Spleen (tissue), 11 donors: ENCODE measurements around the gene PRDX4. TPM values are rescaled to one million over a fixed set of nuclear protein-coding genes. Genes with fewer than 3 reads are reported as not detected.
A peak's percentile ranks its signal among the peaks of the same experiment; 100 is the strongest.

Experiments used
- DNase-seq: peaks from one replicate; pipeline ENCODE4 v3.0.0-alpha.2; 2020
- H3K27ac ChIP-seq, 8 donors: fragments of 200-600 bp; sonication (generic) in 7 of 8; 1 replicate in 4 of 8; 2 replicates in 4 of 8; pipeline versions ENCODE4 v1.5.0 to v1.8.0; 2016 to 2021; ENCODE audit warnings: inconsistent platforms in 4 of 8, mild to moderate bottlenecking in 4 of 8, moderate library complexity in 1 of 8
- H3K27me3 ChIP-seq, 7 donors: fragments of 200-600 bp; sonication (generic) in 6 of 7; replicated peaks in 1 of 7; 1 replicate in 4 of 7; 2 replicates in 3 of 7; pipeline versions ENCODE4 v1.5.0 to v1.8.0; 2016 to 2021; ENCODE audit warnings: inconsistent platforms in 3 of 7, mild to moderate bottlenecking in 1 of 7
- H3K36me3 ChIP-seq, 6 donors: fragments of 200-600 bp; sonication (generic) in 5 of 6; 1 replicate in 4 of 6; 2 replicates in 2 of 6; pipeline versions ENCODE4 v1.5.0 to v1.8.0; 2016 to 2021; ENCODE audit warnings: inconsistent platforms in 2 of 6
- H3K4me1 ChIP-seq, 6 donors: fragments of 200-600 bp; sonication (generic) in 5 of 6; 1 replicate in 3 of 6; 2 replicates in 3 of 6; pipeline versions ENCODE4 v1.5.0 to v1.8.0; 2016 to 2021; ENCODE audit warnings: inconsistent platforms in 3 of 6
- H3K4me3 ChIP-seq, 8 donors: fragments of 200-600 bp; sonication (generic) in 7 of 8; 1 replicate in 4 of 8; 2 replicates in 4 of 8; pipeline versions ENCODE4 v1.5.0 to v1.8.0; 2016 to 2021; ENCODE audit warnings: inconsistent platforms in 4 of 8, mild to moderate bottlenecking in 4 of 8, moderate library complexity in 2 of 8
- H3K9me3 ChIP-seq, 8 donors: fragments of 200-600 bp; sonication (generic) in 7 of 8; 1 replicate in 4 of 8; 2 replicates in 4 of 8; pipeline versions ENCODE4 v1.5.0 to v1.8.0; 2016 to 2021; ENCODE audit warnings: inconsistent platforms in 4 of 8
- CTCF ChIP-seq, 11 experiments: fragments of 200-600 bp in 7 of 11; fragments of 450-650 bp in 4 of 11; sonication (generic) in 4 of 11; IDR thresholded peaks in 8 of 11; conservative IDR thresholded peaks in 3 of 11; 1 replicate in 7 of 11; 2 replicates in 4 of 11; pipeline versions ENCODE4 v1.4.0 to v1.8.0; 2016 to 2021; ENCODE audit warnings: antibody characterized with exemption in 11 of 11, inconsistent platforms in 4 of 11, mild to moderate bottlenecking in 1 of 11
- POLR2A ChIP-seq, 3 donors: fragments of 450-650 bp; IDR thresholded peaks; one replicate each; pipeline ENCODE4 v1.5.1; 2017; ENCODE audit warnings: antibody characterized with exemption in 3 of 3, mild to moderate bottlenecking in 1 of 3
- POLR2AphosphoS5 ChIP-seq, 3 donors: sonication (generic); formaldehyde crosslinking; IDR thresholded peaks; one replicate each; pipeline ENCODE4 v1.5.1; 2017; ENCODE audit warnings: antibody characterized with exemption in 3 of 3
- WGBS, 5 donors: extraction: QIAGEN DNeasy Blood & Tissue Kit in 3 of 5; methylation state at CpG; one replicate each; pipeline versions ENCODE4 v1.1.5 to v1.1.7; 2013 to 2018; 5-methylcytosine and 5-hydroxymethylcytosine counted together
- intact Hi-C: fragments of 100-400 bp; cut with DNase I; formaldehyde crosslinking; loops from one replicate; pipeline ENCODE4 v1.15.0; 2023; ENCODE audit warnings: low total_unique reads
- polyA plus RNA-seq, 3 donors: library from polyadenylated mRNA; stranded (reverse); fragments of 200-250 nt; gene quantifications; one replicate each; pipeline ENCODE4 v1.2.1, GENCODE V29; 2013
- total RNA-seq, 7 donors: library from RNA; depleted of rRNA in 3 of 7; stranded (reverse); fragments of >200 nt in 3 of 7; fragmentation: NEBNext Ultra II Directional in 4 of 7; extraction: Animal tissue kit (Norgen Biotek cat#: 25700) in 4 of 7; gene quantifications; one replicate each; pipeline versions ENCODE4 v1.1.0 to v1.2.1, GENCODE V29; 2016 to 2021
- donor health status: healthy with polysubstance abuse.
- donor health status: DM: no; HTN: no; CAD: no; lungs with moderate emphysema.
- donor health status: DM: no; HTN: no; CAD: no.
- donor health status: Bipolar disorder and iron deficiency.
- donor health status: healthy.
- donor health status: DM: no; HTN: no; CAD: no.
- donor health status: DM: yes; HTN: yes; CAD: no.

The PRDX4 gene
- total and polyA plus RNA-seq, 10 donors = 13.5 to 107 (median 38.1) TPM

DNA sequence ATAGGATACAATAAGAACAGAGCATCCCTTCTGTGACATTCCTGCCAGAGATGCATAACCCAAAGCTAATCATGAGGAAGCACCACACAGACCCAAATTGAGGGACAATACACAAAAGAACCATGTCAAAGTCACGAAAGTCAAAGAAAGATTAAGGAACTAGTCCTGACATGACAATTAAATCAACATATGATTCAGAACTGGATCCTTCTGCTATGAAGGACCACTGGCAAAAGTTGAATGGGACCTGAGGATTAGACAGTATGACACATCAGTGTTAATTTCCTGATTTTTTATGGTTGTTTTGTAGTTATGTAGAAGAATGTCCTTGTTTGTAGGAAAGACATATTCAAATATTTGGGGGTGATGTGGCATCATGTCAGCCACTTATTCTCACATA lies 61.9 kb downstream of the PRDX4 start:
- TF ChIP-seq POLR2A (IDR thresholded peaks at IDR 0.05) = no peak
- no peak for DNase-seq
- no peaks in the 10 kb centered on the region for H3K9me3 ChIP-seq
- H3K4me1 ChIP-seq = peaks cover 0 to 13% (median 0%) of the 10 kb centered on the region in 6 donors
- intact Hi-C loops = no loop called here
- peaks cover 0 to 83% (median 12%) of the 10 kb centered on the region in 6 donors for H3K36me3 ChIP-seq
- no peak overlapping the region for H3K4me3 ChIP-seq
- no peak overlapping the region for H3K27ac ChIP-seq
- no peaks in the 10 kb centered on the region for H3K27me3 ChIP-seq
- WGBS, 5 donors = 71 to 92% (median 79%) methylated on average over 1 of the region's 1 CpG

DNA sequence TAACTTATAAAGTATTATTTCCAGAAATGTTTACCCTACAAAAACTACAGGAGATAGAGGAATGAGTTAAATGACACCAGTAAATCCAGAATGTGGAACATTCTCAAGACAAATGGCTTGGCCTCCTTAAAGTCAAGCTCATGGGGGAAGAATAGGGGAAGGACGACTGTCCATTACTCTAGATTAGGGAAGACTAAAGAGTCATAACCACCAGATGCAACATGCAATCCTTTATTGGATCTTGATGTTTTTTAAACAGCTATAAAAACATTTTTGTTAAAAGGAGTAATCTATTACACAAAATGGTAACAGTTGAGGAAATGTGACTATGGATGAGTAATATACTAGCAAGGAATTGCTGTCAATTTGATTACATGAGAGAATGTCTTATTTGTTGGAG lies 64.7 kb downstream of the PRDX4 start:
- peaks cover 0 to 59% (median 11%) of the 10 kb centered on the region in 6 donors for H3K36me3 ChIP-seq
- intact Hi-C loops = no loop called here
- H3K4me3 ChIP-seq = no peak overlapping the region
- 62 to 95% (median 82%) methylated on average over 1 of the region's 1 CpG for WGBS, 5 donors
- no peaks in the 10 kb centered on the region for H3K9me3 ChIP-seq
- peaks cover 0 to 5% (median 0%) of the 10 kb centered on the region in 6 donors for H3K4me1 ChIP-seq
- no peaks in the 10 kb centered on the region for H3K27me3 ChIP-seq
- H3K27ac ChIP-seq = peak overlapping the region in 2 of 8 donors; percentile 6 to 48
- TF ChIP-seq POLR2AphosphoS5 (IDR thresholded peaks at IDR 0.05) (no peak), POLR2A (IDR thresholded peaks at IDR 0.05) (no peak), CTCF (IDR thresholded peaks at IDR 0.05 in 8 of 11, conservative IDR thresholded peaks at IDR 0.05 in 3 of 11) (no peak)
- DNase-seq = no peak

GRCh38 chrX:23732704-23733103 lies 65.4 kb downstream of the PRDX4 start:
- TF ChIP-seq CTCF (IDR thresholded peaks at IDR 0.05 in 8 of 11, conservative IDR thresholded peaks at IDR 0.05 in 3 of 11) = no peak
- no peak for TF ChIP-seq POLR2A (IDR thresholded peaks at IDR 0.05)
- no peak for TF ChIP-seq POLR2AphosphoS5 (IDR thresholded peaks at IDR 0.05)
- 37 to 56% (median 48%) methylated on average over 5 of the region's 5 CpGs for WGBS, 5 donors
- H3K27ac ChIP-seq = peak overlapping the region in 6 of 8 donors; percentile 6 to 59 (median 48)
- H3K36me3 ChIP-seq = peaks cover 0 to 51% (median 11%) of the 10 kb centered on the region in 6 donors
- peaks cover 0 to 3% (median 0%) of the 10 kb centered on the region in 6 donors for H3K4me1 ChIP-seq
- intact Hi-C loops = no loop called here
- H3K9me3 ChIP-seq = no peaks in the 10 kb centered on the region
- no peak for DNase-seq
- H3K4me3 ChIP-seq = peak overlapping the region in 1 of 8 donors; percentile 20
- H3K27me3 ChIP-seq = no peaks in the 10 kb centered on the region

Other genes starting within 250 kb of the PRDX4 start
- 10 to 100 TPM; 29.4 to 43.1 (median 37.9) TPM for gene ACOT9, start 75.8 kb downstream of the PRDX4 start, total RNA-seq
- gene ACOT9, start 75.8 kb downstream of the PRDX4 start, polyA plus RNA-seq = 10 to 100 TPM; 25.7 to 46.9 (median 39.2) TPM
- gene SAT1, start 115.7 kb downstream of the PRDX4 start, total RNA-seq = 1,000 to 10,000 TPM in 3 of 7 donors, 100 to 1,000 TPM in 4; 714 to 2,832 (median 962) TPM
- 1,000 to 10,000 TPM in 2 of 3 donors, 100 to 1,000 TPM in 1; 809 to 1,355 (median 1,000) TPM for gene SAT1, start 115.7 kb downstream of the PRDX4 start, polyA plus RNA-seq
- gene APOO, start 240.4 kb downstream of the PRDX4 start, total RNA-seq = 10 to 100 TPM in 6 of 7 donors, 1 to 10 TPM in 1; 5.8 to 18.0 (median 11.2) TPM
- 10 to 100 TPM; 10.2 to 14.5 (median 12.7) TPM for gene APOO, start 240.4 kb downstream of the PRDX4 start, polyA plus RNA-seq
- under 1 TPM in 2 of 7 donors, not detected in 5; 0.36 to 0.92 TPM for gene CXorf58, start 240.5 kb downstream of the PRDX4 start, total RNA-seq
- gene CXorf58, start 240.5 kb downstream of the PRDX4 start, polyA plus RNA-seq = under 1 TPM; 0.04 to 0.16 (median 0.06) TPM